H1 (cell line): ENCODE results near the gene C1orf56. TPM values are rescaled to one million over a fixed set of nuclear protein-coding genes. Genes with fewer than 3 reads are reported as not detected.

Experiments used
- CTCF ChIA-PET: fragments of 300-600 bp; sonication (Branson Sonifier 250); formaldehyde crosslinking; loops from one replicate; lab custom pipeline; 2021; ENCODE audit not compliant: partially characterized antibody; lab: Charles Lee
- POLR2A ChIA-PET: fragments of 300-600 bp; sonication (Branson Sonifier 250); formaldehyde crosslinking; loops from one replicate; lab custom pipeline; 2021; ENCODE audit warnings: inconsistent platforms; ENCODE audit not compliant: partially characterized antibody; lab: Charles Lee
- DNase-seq, 2 experiments: peaks; one replicate each; pipeline versions ENCODE4 v3.0.0 to v3.0.0-alpha.2; 2010 to 2022; ENCODE audit warnings: low spot score in 2 of 2, low read depth in 1 of 2, mixed read lengths in 1 of 2
- FAIRE-seq: peaks from 2 replicates; lab custom pipeline; 2011; peaks lifted over from hg19 to GRCh38; lab: Jason Lieb, UNC
- H2AFZ ChIP-seq: 2 replicates; pipeline ENCODE4 v1.8.1; 2012; ENCODE audit warnings: low read length, inconsistent platforms
- H2AK5ac ChIP-seq: 2 replicates; pipeline ENCODE4 v1.6.1; 2013; ENCODE audit warnings: low read depth, low read length
- H2BK120ac ChIP-seq: replicated peaks from 2 replicates; pipeline ENCODE3; 2013; ENCODE audit warnings: low read depth, low read length, inconsistent platforms
- H2BK12ac ChIP-seq: 2 replicates; pipeline ENCODE4 v1.6.1; 2013; ENCODE audit warnings: low read depth, low read length
- H2BK15ac ChIP-seq: 2 replicates; pipeline ENCODE4 v1.6.1; 2013; ENCODE audit warnings: low read length
- H2BK20ac ChIP-seq: 2 replicates; pipeline ENCODE4 v1.6.1; 2013; ENCODE audit warnings: low read length
- H2BK5ac ChIP-seq: 2 replicates; pipeline ENCODE4 v1.6.1; 2013; ENCODE audit warnings: low read depth, low read length
- H3K14ac ChIP-seq: 2 replicates; pipeline ENCODE4 v1.6.1; 2013; ENCODE audit warnings: inconsistent platforms; ENCODE audit not compliant: insufficient read length
- H3K18ac ChIP-seq: 2 replicates; pipeline ENCODE4 v1.6.1; 2013; ENCODE audit warnings: low read length; ENCODE audit errors: extremely low read depth
- H3K23ac ChIP-seq: 2 replicates; pipeline ENCODE4 v1.6.1; 2013; ENCODE audit warnings: inconsistent platforms; ENCODE audit not compliant: insufficient read length
- H3K23me2 ChIP-seq: 2 replicates; pipeline ENCODE4 v1.6.1; 2013; ENCODE audit warnings: low read depth, low read length
- H3K27ac ChIP-seq: 2 replicates; pipeline ENCODE4 v1.6.1; 2011; ENCODE audit warnings: low read depth, low read length, inconsistent platforms
- H3K27me3 ChIP-seq, 4 experiments: replicated peaks in 1 of 4; 1 replicate in 1 of 4; 2 replicates in 3 of 4; pipeline versions ENCODE4 v1.6.1 to v1.8.1; 2011 to 2013; ENCODE audit warnings: low read length in 3 of 4, mild to moderate bottlenecking in 3 of 4, inconsistent platforms in 2 of 4, mixed read lengths in 2 of 4, moderate library complexity in 1 of 4; ENCODE audit not compliant: control insufficient read depth in 3 of 4, insufficient read depth in 3 of 4; ENCODE audit errors: extremely low read depth in 1 of 4
- H3K36me3 ChIP-seq, 4 experiments: 2 replicates each; pipeline versions ENCODE4 v1.6.1 to v1.8.1; 2011 to 2013; ENCODE audit warnings: mild to moderate bottlenecking in 4 of 4, low read length in 3 of 4, moderate library complexity in 2 of 4, control low read depth in 1 of 4, inconsistent platforms in 1 of 4; ENCODE audit not compliant: insufficient read depth in 4 of 4, control insufficient read depth in 2 of 4
- H3K4ac ChIP-seq: replicated peaks from 2 replicates; pipeline ENCODE3; 2013; ENCODE audit warnings: low read length, low read depth, mixed read lengths, inconsistent platforms; ENCODE audit not compliant: insufficient read length
- H3K4me1 ChIP-seq, 4 experiments: replicated peaks in 1 of 4; 1 replicate in 1 of 4; 2 replicates in 3 of 4; pipeline versions ENCODE4 v1.6.1 to v1.8.1; 2011 to 2013; ENCODE audit warnings: low read length in 3 of 4, inconsistent platforms in 2 of 4, mixed read lengths in 1 of 4; ENCODE audit not compliant: insufficient read depth in 4 of 4, control insufficient read depth in 3 of 4
- H3K4me2 ChIP-seq, 2 experiments: 2 replicates each; pipeline versions ENCODE4 v1.6.1 to v1.8.1; 2011 to 2013; ENCODE audit warnings: low read depth in 2 of 2, low read length in 2 of 2, control low read depth in 1 of 2, inconsistent platforms in 1 of 2, mild to moderate bottlenecking in 1 of 2; ENCODE audit not compliant: insufficient read depth in 1 of 2
- H3K4me3 ChIP-seq, 4 experiments: fragments of 200-600, 300-600 bp in 1 of 4; sonication (generic), shearing (Covaris generic), sonication (Bioruptor Twin) in 1 of 4; 2 replicates each; pipeline versions ENCODE4 v1.5.1 to v1.8.1; 2011 to 2016; ENCODE audit warnings: low read length in 4 of 4, low read depth in 3 of 4, control low read depth in 2 of 4, inconsistent platforms in 2 of 4, mild to moderate bottlenecking in 2 of 4, mixed read lengths in 1 of 4, moderate library complexity in 1 of 4; ENCODE audit not compliant: insufficient read depth in 2 of 4; ENCODE audit errors: extremely low read depth in 1 of 4
- H3K56ac ChIP-seq: replicated peaks from 2 replicates; pipeline ENCODE3; 2013; ENCODE audit warnings: low read depth, mild to moderate bottlenecking, mixed read lengths, low read length, inconsistent platforms; ENCODE audit not compliant: insufficient read length
- H3K79me1 ChIP-seq: 2 replicates; pipeline ENCODE4 v1.6.1; 2013; ENCODE audit warnings: low read depth, low read length, control low read depth
- H3K79me2 ChIP-seq, 2 experiments: 2 replicates each; pipeline versions ENCODE4 v1.6.1 to v1.8.1; 2012 to 2013; ENCODE audit warnings: low read length in 2 of 2, mild to moderate bottlenecking in 2 of 2, inconsistent platforms in 1 of 2; ENCODE audit not compliant: insufficient read depth in 2 of 2, control insufficient read depth in 1 of 2
- H3K9ac ChIP-seq, 4 experiments: replicated peaks in 1 of 4; 1 replicate in 1 of 4; 2 replicates in 3 of 4; pipeline versions ENCODE4 v1.6.1 to v1.8.1; 2011 to 2013; ENCODE audit warnings: low read depth in 3 of 4, low read length in 3 of 4, control low read depth in 2 of 4, mild to moderate bottlenecking in 2 of 4, moderate library complexity in 2 of 4, inconsistent platforms in 1 of 4; ENCODE audit errors: extremely low read depth in 1 of 4
- H3K9me3 ChIP-seq, 2 experiments: 2 replicates each; pipeline versions ENCODE4 v1.6.1 to v1.8.1; 2012 to 2013; ENCODE audit warnings: mild to moderate bottlenecking in 2 of 2, moderate library complexity in 2 of 2, control low read depth in 1 of 2, inconsistent platforms in 1 of 2, low read depth in 1 of 2, low read length in 1 of 2, mixed read lengths in 1 of 2; ENCODE audit not compliant: insufficient read depth in 2 of 2
- H4K20me1 ChIP-seq, 2 experiments: replicated peaks in 1 of 2; 2 replicates each; pipeline versions ENCODE3 to v1.8.1; 2011 to 2013; ENCODE audit warnings: inconsistent platforms in 2 of 2, low read length in 2 of 2, mild to moderate bottlenecking in 1 of 2; ENCODE audit not compliant: insufficient read depth in 2 of 2, control insufficient read depth in 1 of 2
- H4K5ac ChIP-seq: 2 replicates; pipeline ENCODE4 v1.6.1; 2013; ENCODE audit warnings: low read length, low read depth, mixed read lengths, inconsistent platforms; ENCODE audit not compliant: insufficient read length
- H4K8ac ChIP-seq: 2 replicates; pipeline ENCODE4 v1.8.0; 2013; ENCODE audit warnings: mild to moderate bottlenecking, moderate library complexity, low read length, inconsistent platforms; ENCODE audit not compliant: insufficient read depth; ENCODE audit errors: extremely low read depth
- H4K91ac ChIP-seq: replicated peaks from 2 replicates; pipeline ENCODE3; 2013; ENCODE audit warnings: low read length, mixed read lengths, inconsistent platforms; ENCODE audit not compliant: insufficient read length
- ATF2 ChIP-seq: IDR thresholded peaks from 2 replicates; pipeline ENCODE4 v1.6.1; 2012; ENCODE audit warnings: low read length, inconsistent platforms
- BACH1 ChIP-seq: IDR thresholded peaks from 2 replicates; pipeline ENCODE4 v1.6.1; 2012; ENCODE audit warnings: low read length, improper control_type of control experiment
- E2F6 ChIP-seq: IDR thresholded peaks from 2 replicates; pipeline ENCODE4 v1.6.1; 2012; ENCODE audit warnings: inconsistent platforms
- EP300 ChIP-seq, 2 experiments: IDR thresholded peaks; 1 replicate in 1 of 2; 2 replicates in 1 of 2; pipeline ENCODE4 v1.6.1; 2011 to 2012; ENCODE audit warnings: low read depth in 2 of 2, low read length in 2 of 2, mild to moderate bottlenecking in 2 of 2, borderline replicate concordance in 1 of 2, inconsistent platforms in 1 of 2, moderate library complexity in 1 of 2
- HDAC6 ChIP-seq: IDR thresholded peaks from one replicate; pipeline ENCODE4 v1.7.1; 2012; ENCODE audit warnings: low read depth, mild to moderate bottlenecking, inconsistent platforms, low read length, moderate library complexity
- RFX5 ChIP-seq: IDR thresholded peaks from 2 replicates; pipeline ENCODE4 v1.6.1; 2011; ENCODE audit warnings: low read depth, low read length, improper control_type of control experiment, borderline replicate concordance
- SIN3A ChIP-seq, 2 experiments: IDR thresholded peaks in 1 of 2; conservative IDR thresholded peaks in 1 of 2; 2 replicates each; pipeline ENCODE4 v1.6.1; 2011 to 2012; ENCODE audit warnings: low read length in 2 of 2, improper control_type of control experiment in 1 of 2, low read depth in 1 of 2, mild to moderate bottlenecking in 1 of 2
- SRF ChIP-seq: IDR thresholded peaks from 2 replicates; pipeline ENCODE4 v1.6.1; 2011; ENCODE audit warnings: mild to moderate bottlenecking, low read depth, low read length, moderate library complexity
- TAF7 ChIP-seq: optimal IDR thresholded peaks from 2 replicates; pipeline ENCODE3; 2011; ENCODE audit warnings: low read depth, mild to moderate bottlenecking, inconsistent platforms, low read length, moderate library complexity, borderline replicate concordance
- TEAD4 ChIP-seq: IDR thresholded peaks from 2 replicates; pipeline ENCODE4 v1.6.1; 2012; ENCODE audit warnings: low read depth, low read length, inconsistent platforms, mixed read lengths
- WGBS, 2 experiments: shearing (Covaris generic) in 1 of 2; methylation state at CpG; one replicate each; pipeline versions ENCODE4 v1.1.6 to v1.1.7; 2013 to 2015; ENCODE audit warnings: low lambda C conversion rate in 2 of 2, mixed read lengths in 2 of 2, inconsistent platforms in 1 of 2, low coverage in 1 of 2, missing lambda C conversion rate in 1 of 2; ENCODE audit not compliant: insufficient replicate concordance in 2 of 2, insufficient coverage in 1 of 2, insufficient read length in 1 of 2; ENCODE audit errors: extremely low coverage in 1 of 2, missing lambda C conversion rate in 1 of 2; 5-methylcytosine and 5-hydroxymethylcytosine counted together
- polyA plus RNA-seq, 7 experiments: library from polyadenylated mRNA; depleted of rRNA in 3 of 7; stranded (reverse) in 5 of 7; unstranded in 2 of 7; fragments of >200 nt in 5 of 7; fragments of 200-250 nt in 2 of 7; gene quantifications; 1 replicate in 5 of 7; 2 replicates in 1 of 7; 4 replicates in 1 of 7; pipeline versions ENCODE4 v1.2.1 to v1.2.3, GENCODE V29; 2011 to 2013; ENCODE audit warnings: missing spikeins in 2 of 7, mixed read lengths in 2 of 7
- total RNA-seq: library from RNA; stranded (reverse); fragmentation: NEBNext Ultra II Directional; extraction: Animal tissue kit (Norgen Biotek cat#: 25700); gene quantifications from 2 replicates; pipeline ENCODE4 v1.2.1, GENCODE V29; 2021

The C1orf56 gene
- total and polyA plus RNA-seq, 2 of the 8 experiments (the other 6 are each of a cell fraction or from before 2014, with no cell fraction given) = 3.0 to 3.4 TPM

- no peak overlapping the region for H3K23ac ChIP-seq
- no peak overlapping the region for H3K18ac ChIP-seq
- H2AFZ ChIP-seq = no peak overlapping the region
- peaks cover 0 to 7% (median 5%) of the 10 kb centered on the region in 4 experiments; a peak in 4 of 8 replicates for H3K36me3 ChIP-seq
- FAIRE-seq = no peak
- H2BK15ac ChIP-seq = no peak overlapping the region
- ChIA-PET POLR2A (interaction anchor here (1.2 to 1.7 kb wide), 3 partner anchors 21 to 387 kb away, joined by 3 to 5 read pairs (median 4); partner anchors contain the start of gene ANXA9), CTCF (interaction anchor here (0.9 to 7.8 kb wide), 3 partner anchors 9 to 154 kb away, joined by 4 to 142 read pairs (median 4); partner anchors contain the start of genes ANXA9 and TNFAIP8L2)
- no peak overlapping the region for H3K9ac ChIP-seq
- H3K27ac ChIP-seq = no peak overlapping the region
- 90% methylated on average over 2 of the region's 2 CpGs; no CpG with 5 or more reads in 1 of the 2 experiments for WGBS, 2 experiments
- H4K5ac ChIP-seq = no peak overlapping the region
- no peak overlapping the region for H3K4me3 ChIP-seq
- H2BK5ac ChIP-seq = no peak overlapping the region
- no peak overlapping the region for H2AK5ac ChIP-seq
- no peaks in the 10 kb centered on the region for H4K20me1 ChIP-seq
- H4K91ac ChIP-seq = no peak overlapping the region
- no peak overlapping the region for H2BK120ac ChIP-seq
- H3K23me2 ChIP-seq = peaks cover 3% of the 10 kb centered on the region; the same call in 1 of the 2 replicates
- H3K79me2 ChIP-seq = no peaks in the 10 kb centered on the region
- TF ChIP-seq SIN3A (conservative IDR thresholded peaks at IDR 0.05 in 1 of 2, IDR thresholded peaks at IDR 0.05 in 1 of 2; ENCODE audit: low read depth in 1 of 2, low read length in 2 of 2) (no peak), RFX5 (no peak), HDAC6 (no peak), ATF2 (no peak), TEAD4 (no peak), TAF7 (no peak), EP300 (IDR thresholded peaks at IDR 0.05; ENCODE audit: borderline replicate concordance in 1 of 2, low read depth in 2 of 2, low read length in 2 of 2) (no peak), BACH1 (no peak), E2F6 (no peak), SRF (no peak)
- H3K4me1 ChIP-seq = peaks cover 1 to 8% (median 4%) of the 10 kb centered on the region in 4 experiments; a peak in 5 of 7 replicates
- no peak overlapping the region for H3K56ac ChIP-seq
- no peak overlapping the region for H2BK12ac ChIP-seq
- H3K14ac ChIP-seq = no peak overlapping the region
- no peak for DNase-seq
- H3K27me3 ChIP-seq = no peaks in the 10 kb centered on the region
- H4K8ac ChIP-seq = no peak overlapping the region
- no peak overlapping the region for H3K4ac ChIP-seq
- no peaks in the 10 kb centered on the region for H3K79me1 ChIP-seq
- H2BK20ac ChIP-seq = no peak overlapping the region
- H3K9me3 ChIP-seq = no peaks in the 10 kb centered on the region
- no peak overlapping the region for H3K4me2 ChIP-seq
These were observed 44.9 kb upstream of the C1orf56 start for GRCh38 chr1:151002611-151003010.
